Prostate gland (tissue), 2 donors: ENCODE measurements around the gene SLCO3A1.

Source experiments
- CTCF ChIP-seq, 4 experiments: fragments of 200-600 bp in 2 of 4; fragments of 450-650 bp in 2 of 4; sonication (generic) in 2 of 4; IDR thresholded peaks; 1 replicate in 3 of 4; 2 replicates in 1 of 4; pipeline ENCODE4 v1.5.1; 2016 to 2019; ENCODE audit warnings: antibody characterized with exemption in 4 of 4, mild to moderate bottlenecking in 2 of 4, moderate library complexity in 2 of 4
- POLR2A ChIP-seq: fragments of 450-650 bp; IDR thresholded peaks from one replicate; pipeline ENCODE4 v1.6.1; 2016; ENCODE audit warnings: antibody characterized with exemption, mild to moderate bottlenecking

- TF ChIP-seq CTCF (IDR thresholded peaks at IDR 0.05) (no peak), POLR2A (no peak)
Measured at GRCh38 chr15:91949361-91949760, 95.9 kb downstream of the SLCO3A1 start.
